Measurements from ENCODE around the gene SSC5D.

DNA sequence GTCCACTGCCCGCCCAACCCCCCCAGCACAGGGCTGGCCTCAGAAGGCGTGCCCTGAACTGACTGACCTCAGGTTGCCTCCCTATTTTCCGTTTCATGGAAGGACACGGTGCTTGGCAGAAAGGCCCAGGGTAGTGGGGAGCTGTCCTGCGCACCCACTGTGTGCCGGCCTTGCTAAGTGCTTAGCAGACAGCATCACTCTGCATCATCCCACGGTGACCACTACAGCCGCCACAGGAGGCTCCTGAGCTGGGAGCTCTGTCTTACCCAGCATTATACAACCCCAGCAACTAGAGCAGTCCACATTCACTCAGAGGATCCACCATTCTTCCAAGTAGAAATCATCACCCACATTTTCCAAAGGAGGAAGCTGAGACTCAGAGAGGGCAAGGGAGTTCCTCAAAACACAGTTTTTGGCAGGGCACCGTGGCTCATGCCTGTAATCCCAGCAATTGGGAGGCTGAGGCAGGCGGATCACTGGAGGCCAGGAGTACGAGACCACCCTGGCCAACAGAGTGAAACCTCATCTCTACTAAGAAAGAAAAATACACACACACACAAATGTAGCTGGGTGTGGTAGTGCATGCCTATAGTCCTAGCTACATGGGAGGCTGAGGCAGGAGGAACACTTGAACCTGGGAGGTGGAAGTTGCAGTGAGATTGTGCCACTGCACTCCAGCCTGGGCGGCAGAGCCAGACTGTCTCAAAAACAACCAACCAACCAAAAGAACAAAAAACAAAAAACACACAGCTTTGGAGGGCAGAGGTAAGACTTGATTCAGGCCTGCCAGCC, 47.1 kb downstream of the SSC5D start:
- TF ChIP-seq CTCF (IDR thresholded peaks at IDR 0.05), result no peak
- TF ChIP-seq POLR2A (IDR thresholded peaks at IDR 0.05), result no peak
